GM12864 (cell line): ENCODE data around the gene LRP5.

Source experiments
- DNase-seq: peaks from one replicate; pipeline ENCODE4 v3.0.0-alpha.2; 2011; ENCODE audit warnings: low read depth
- H3K4me3 ChIP-seq: 2 replicates; pipeline ENCODE4 v1.5.1; 2011; ENCODE audit warnings: mild to moderate bottlenecking, low read depth, low read length, control low read depth
- CTCF ChIP-seq: IDR thresholded peaks from 2 replicates; pipeline ENCODE4 v1.5.1; 2011; ENCODE audit warnings: low read depth, mild to moderate bottlenecking, moderate library complexity, low read length, control low read depth, inconsistent platforms; ENCODE audit errors: missing control alignments

Gene LRP5

GRCh38 chr11:68412593-68413475 is 100.4 kb downstream of the LRP5 start:
- no peak for TF ChIP-seq CTCF
- DNase-seq, result peak; percentile 64
- no peak overlapping the region for H3K4me3 ChIP-seq

GRCh38 chr11:68413591-68413999 is 101.2 kb downstream of the LRP5 start:
- H3K4me3 ChIP-seq, result no peak overlapping the region
- TF ChIP-seq CTCF, result no peak
- DNase-seq, result no peak

GRCh38 chr11:68414496-68415221 is 102.3 kb downstream of the LRP5 start:
- DNase-seq, result no peak
- no peak for TF ChIP-seq CTCF
- H3K4me3 ChIP-seq, result no peak overlapping the region

GRCh38 chr11:68416070-68416578 is 103.7 kb downstream of the LRP5 start:
- no peak overlapping the region for H3K4me3 ChIP-seq
- no peak for DNase-seq
- TF ChIP-seq CTCF, result no peak

- no peak for DNase-seq
- H3K4me3 ChIP-seq, result no peak overlapping the region
- no peak for TF ChIP-seq CTCF
These were observed 106.3 kb downstream of the LRP5 start for GRCh38 chr11:68418648-68419047.

- TF ChIP-seq CTCF, result no peak
- DNase-seq, result no peak
- no peak overlapping the region for H3K4me3 ChIP-seq
These were observed 107.8 kb downstream of the LRP5 start for GRCh38 chr11:68420171-68420570.
